Large intestine (tissue), 3 donors: ENCODE measurements around the gene LAGE3. TPM values are rescaled to one million over a fixed set of nuclear protein-coding genes. Genes with fewer than 3 reads are reported as not detected.
A peak's percentile ranks its signal among the peaks of the same experiment; 100 is the strongest.

ENCODE experiments used
- DNase-seq, 2 donors: peaks; one replicate each; pipeline versions ENCODE4 v3.0.0 to v3.0.0-alpha.2; 2013
- H3K27ac ChIP-seq: one replicate; pipeline ENCODE4 v1.5.1; 2013; ENCODE audit warnings: low read length
- H3K27me3 ChIP-seq: 2 replicates; pipeline ENCODE4 v1.6.1; 2013; ENCODE audit warnings: low read length; ENCODE audit not compliant: control insufficient read depth, insufficient read depth
- H3K36me3 ChIP-seq: 2 replicates; pipeline ENCODE4 v1.6.1; 2013; ENCODE audit warnings: low read length; ENCODE audit not compliant: control insufficient read depth, insufficient read depth
- H3K4me1 ChIP-seq: one replicate; pipeline ENCODE4 v1.6.1; 2013; ENCODE audit warnings: low read length; ENCODE audit not compliant: control insufficient read depth, insufficient read depth
- H3K4me3 ChIP-seq: one replicate; pipeline ENCODE4 v1.5.1; 2013; ENCODE audit warnings: low read length
- H3K9me3 ChIP-seq: one replicate; pipeline ENCODE4 v1.6.1; 2013; ENCODE audit warnings: mild to moderate bottlenecking, low read depth, low read length, moderate library complexity; ENCODE audit not compliant: control insufficient read depth
- WGBS: methylation state at CpG from one replicate; pipeline ENCODE4 v1.1.5; 2013; ENCODE audit warnings: low lambda C conversion rate; ENCODE audit not compliant: insufficient coverage; 5-methylcytosine and 5-hydroxymethylcytosine counted together
- polyA plus RNA-seq: library from polyadenylated mRNA; unstranded; fragments of 120-200 nt; gene quantifications from one replicate; pipeline ENCODE4 v1.2.1, GENCODE V29; 2013

The LAGE3 gene
- polyA plus RNA-seq, 1 donor, result 25.4 TPM

- no CpG with 5 or more reads among the region's 7 CpGs for WGBS
- Histone ChIP-seq H3K27me3 (no peaks in the 10 kb centered on the region), H3K4me3 (no peak overlapping the region), H3K4me1 (peaks cover 17% of the 10 kb centered on the region), H3K36me3 (peaks cover 44% of the 10 kb centered on the region), H3K9me3 (no peaks in the 10 kb centered on the region), H3K27ac (no peak overlapping the region)
- no peak for DNase-seq
Measured at GRCh38 chrX:154433605-154434004, 45.5 kb downstream of the LAGE3 start.

- no peak overlapping the region for H3K27ac ChIP-seq
- no peak overlapping the region for H3K4me3 ChIP-seq
- H3K9me3 ChIP-seq, result no peaks in the 10 kb centered on the region
- no peaks in the 10 kb centered on the region for H3K27me3 ChIP-seq
- H3K4me1 ChIP-seq, result peaks cover 11% of the 10 kb centered on the region
- WGBS, result no CpG with 5 or more reads among the region's 8 CpGs
- peaks cover 44% of the 10 kb centered on the region for H3K36me3 ChIP-seq
- DNase-seq, result no peak
Measured at GRCh38 chrX:154432210-154432609, 46.9 kb downstream of the LAGE3 start.

- no CpG with 5 or more reads among the region's 5 CpGs for WGBS
- peaks cover 44% of the 10 kb centered on the region for H3K36me3 ChIP-seq
- H3K4me3 ChIP-seq, result no peak overlapping the region
- no peaks in the 10 kb centered on the region for H3K27me3 ChIP-seq
- H3K27ac ChIP-seq, result no peak overlapping the region
- DNase-seq, result no peak
- peaks cover 9% of the 10 kb centered on the region for H3K4me1 ChIP-seq
- H3K9me3 ChIP-seq, result no peaks in the 10 kb centered on the region
Measured at GRCh38 chrX:154431341-154431740, 47.7 kb downstream of the LAGE3 start.

- H3K4me3 ChIP-seq, result no peak overlapping the region
- no peak for DNase-seq
- no CpG with 5 or more reads among the region's 7 CpGs for WGBS
- H3K27me3 ChIP-seq, result no peaks in the 10 kb centered on the region
- H3K4me1 ChIP-seq, result peaks cover 8% of the 10 kb centered on the region
- H3K27ac ChIP-seq, result no peak overlapping the region
- peaks cover 42% of the 10 kb centered on the region for H3K36me3 ChIP-seq
- H3K9me3 ChIP-seq, result no peaks in the 10 kb centered on the region
Measured at GRCh38 chrX:154430916-154431315, 48.2 kb downstream of the LAGE3 start.

DNA sequence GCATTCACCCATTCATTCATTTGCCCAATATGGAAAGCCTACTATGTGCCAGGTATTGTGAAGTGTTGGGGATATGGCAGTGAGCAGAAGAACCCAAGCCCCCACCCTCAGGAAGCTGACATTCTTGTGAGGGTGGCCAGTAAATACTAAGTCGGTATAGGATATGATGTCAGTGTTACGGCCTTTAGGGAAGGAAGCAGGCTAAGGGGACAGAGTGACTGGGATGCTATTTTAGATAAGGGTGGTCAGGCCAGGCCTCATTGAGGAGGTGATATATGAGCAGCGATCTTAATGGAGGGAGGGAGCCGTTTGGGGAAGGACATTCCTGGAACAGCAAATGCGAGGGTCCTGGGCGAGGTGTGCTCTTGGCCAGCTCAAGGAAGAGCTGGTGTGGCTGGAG lies 48.6 kb downstream of the LAGE3 start:
- no peaks in the 10 kb centered on the region for H3K9me3 ChIP-seq
- H3K36me3 ChIP-seq, result peaks cover 39% of the 10 kb centered on the region
- no peak overlapping the region for H3K27ac ChIP-seq
- no peak for DNase-seq
- peaks cover 8% of the 10 kb centered on the region for H3K4me1 ChIP-seq
- no peak overlapping the region for H3K4me3 ChIP-seq
- no CpG with 5 or more reads among the region's 6 CpGs for WGBS
- no peaks in the 10 kb centered on the region for H3K27me3 ChIP-seq

- no CpG with 5 or more reads among the region's 2 CpGs for WGBS
- DNase-seq, result no peak
- H3K9me3 ChIP-seq, result no peaks in the 10 kb centered on the region
- H3K27me3 ChIP-seq, result no peaks in the 10 kb centered on the region
- H3K4me1 ChIP-seq, result peaks cover 8% of the 10 kb centered on the region
- peak overlapping the region; percentile 71 for H3K4me3 ChIP-seq
- peaks cover 32% of the 10 kb centered on the region for H3K36me3 ChIP-seq
- H3K27ac ChIP-seq, result no peak overlapping the region
Measured at GRCh38 chrX:154429711-154430110, 49.4 kb downstream of the LAGE3 start.

DNA sequence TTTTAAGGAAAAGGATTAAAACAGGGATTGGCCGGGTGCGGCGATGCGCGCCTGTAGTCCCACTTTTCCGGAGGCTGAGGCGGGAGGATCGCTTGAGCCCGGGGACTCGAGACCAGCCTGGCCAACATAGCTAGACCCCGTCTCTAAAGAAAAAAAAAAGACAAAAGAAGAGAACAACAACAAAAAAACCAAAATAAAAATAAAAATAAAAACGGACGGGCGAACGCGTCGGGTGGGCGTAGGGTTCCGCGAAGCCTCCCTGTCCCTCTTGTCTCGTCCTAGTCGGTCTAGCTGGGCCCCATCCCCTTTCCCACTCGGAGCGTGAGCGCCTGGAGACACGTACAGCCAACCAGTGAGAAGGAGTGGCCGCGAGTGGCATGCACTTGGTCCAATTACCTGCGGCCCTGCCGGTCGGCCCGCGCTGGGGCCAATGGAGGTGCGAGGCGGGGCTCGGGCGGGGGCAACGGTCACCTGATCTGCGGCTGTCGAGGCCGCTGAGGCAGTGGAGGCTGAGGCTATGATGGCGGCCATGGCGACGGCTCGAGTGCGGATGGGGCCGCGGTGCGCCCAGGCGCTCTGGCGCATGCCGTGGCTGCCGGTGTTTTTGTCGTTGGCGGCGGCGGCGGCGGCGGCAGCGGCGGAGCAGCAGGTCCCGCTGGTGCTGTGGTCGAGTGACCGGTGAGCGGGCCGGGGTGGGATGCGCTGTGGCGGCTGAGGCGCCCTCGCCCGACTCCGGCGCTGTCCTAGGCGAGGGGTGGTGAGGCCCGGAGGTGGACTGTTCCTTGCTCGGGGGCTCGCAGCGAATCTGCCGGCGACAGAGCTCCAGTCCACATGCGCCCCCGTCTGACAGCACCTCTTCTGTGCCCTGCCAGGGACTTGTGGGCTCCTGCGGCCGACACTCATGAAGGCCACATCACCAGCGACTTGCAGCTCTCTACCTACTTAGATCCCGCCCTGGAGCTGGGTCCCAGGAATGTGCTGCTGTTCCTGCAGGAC lies 50.6 kb downstream of the LAGE3 start, which contains the start of gene ATP6AP1:
ATP6AP1 (plus strand) TSS at position 502 of the 996 bp plus-strand sequence; CDS start at position 518, 16 bp downstream.
- no peaks in the 10 kb centered on the region for H3K9me3 ChIP-seq
- H3K4me3 ChIP-seq, result peak within 1 kb of the TSS; percentile 71
- H3K36me3 ChIP-seq, result peaks cover 23% of the 10 kb centered on the region
- no peaks in the 10 kb centered on the region for H3K27me3 ChIP-seq
- no CpG with 5 or more reads among the region's 87 CpGs for WGBS
- peak; percentile 87 to 93 for DNase-seq
- peaks cover 8% of the 10 kb centered on the region for H3K4me1 ChIP-seq
- H3K27ac ChIP-seq, result peak within 1 kb of the TSS; percentile 58

Other genes with a start within 250 kb of the LAGE3 start
- not detected for gene OPN1MW3, start 221.7 kb downstream of the LAGE3 start, polyA plus RNA-seq
- not detected for gene TEX28, start 184.2 kb downstream of the LAGE3 start, polyA plus RNA-seq
- gene TKTL1, start 183.5 kb downstream of the LAGE3 start, polyA plus RNA-seq, result 0.19 TPM
- 468 TPM for gene FLNA, start 104.6 kb downstream of the LAGE3 start, polyA plus RNA-seq
- 50.1 TPM for gene EMD, start 100.0 kb downstream of the LAGE3 start, polyA plus RNA-seq
- gene RPL10, start 80.9 kb downstream of the LAGE3 start, polyA plus RNA-seq, result 5,173 TPM
- 26.2 TPM for gene DNASE1L1, start 70.0 kb downstream of the LAGE3 start, polyA plus RNA-seq
- gene TAFAZZIN, start 67.7 kb downstream of the LAGE3 start, polyA plus RNA-seq, result 47.4 TPM
- gene ATP6AP1, start 50.6 kb downstream of the LAGE3 start, polyA plus RNA-seq, result 137 TPM
- 108 TPM for gene GDI1, start 42.1 kb downstream of the LAGE3 start, polyA plus RNA-seq
- 71.3 TPM for gene FAM50A, start 35.1 kb downstream of the LAGE3 start, polyA plus RNA-seq
- gene PLXNA3, start 21.0 kb downstream of the LAGE3 start, polyA plus RNA-seq, result 37.2 TPM
- gene UBL4A, start 7.3 kb upstream of the LAGE3 start, polyA plus RNA-seq, result 25.6 TPM
- 21.1 TPM for gene SLC10A3, start 11.3 kb upstream of the LAGE3 start, polyA plus RNA-seq
- 41.4 TPM for gene FAM3A, start 37.0 kb upstream of the LAGE3 start, polyA plus RNA-seq
- gene G6PD, start 67.6 kb upstream of the LAGE3 start, polyA plus RNA-seq, result 16.8 TPM
- 16.4 TPM for gene IKBKG, start 68.3 kb upstream of the LAGE3 start, polyA plus RNA-seq
- gene CTAG1A, start 105.9 kb upstream of the LAGE3 start, polyA plus RNA-seq, result not detected
- not detected for gene CTAG1B, start 140.0 kb upstream of the LAGE3 start, polyA plus RNA-seq
- not detected for gene CTAG2, start 174.3 kb upstream of the LAGE3 start, polyA plus RNA-seq